DND-41 (cell line): ENCODE data around the gene MAPKAPK3.

Source experiments
- CTCF ChIP-seq: IDR thresholded peaks from 2 replicates; pipeline ENCODE4 v1.5.1; 2012; ENCODE audit warnings: borderline replicate concordance, low read length, moderate library complexity, mild to moderate bottlenecking; ENCODE audit not compliant: poor library complexity, severe bottlenecking; ENCODE audit errors: extremely low read depth
- EZH2 ChIP-seq: IDR thresholded peaks from 3 replicates; pipeline ENCODE4 v1.6.1; 2012; ENCODE audit warnings: borderline replicate concordance, low read depth, mild to moderate bottlenecking, moderate library complexity, low read length, inconsistent platforms; ENCODE audit not compliant: severe bottlenecking

- TF ChIP-seq CTCF (no peak), EZH2 (no peak)
Measured at GRCh38 chr3:50660386-50660785, 43.4 kb downstream of the MAPKAPK3 start.
